ENCODE data around the gene PTPRN2. TPM values are rescaled to one million over a fixed set of nuclear protein-coding genes. Genes with fewer than 3 reads are reported as not detected.

Gene PTPRN2
- total RNA-seq, 1 experiment from 2014 or later, result 1.1 TPM

DNA sequence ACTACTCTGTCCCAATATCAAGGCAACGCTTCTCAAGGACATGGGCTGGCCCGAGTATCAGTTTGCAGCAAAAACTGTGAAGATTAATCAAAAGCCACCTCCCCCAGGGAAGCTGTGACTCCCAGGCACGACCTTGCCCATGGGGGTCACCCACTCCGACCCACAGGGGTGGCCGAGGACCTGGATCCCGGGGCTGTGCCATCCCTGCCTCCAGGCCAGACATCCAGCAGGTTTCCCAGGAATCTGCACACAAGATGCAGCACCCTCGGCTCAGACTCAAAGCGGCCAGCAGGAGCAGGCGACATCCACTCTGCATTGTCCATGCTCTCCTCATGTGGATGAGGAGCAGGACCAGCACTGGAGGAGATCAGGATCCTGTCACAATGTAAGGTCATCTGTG is 39.8 kb downstream of the PTPRN2 start:
- CTCF ChIA-PET, result no interaction called here
- no peak for DNase-seq (ENCODE audit: low read depth, low spot score)
- H3K36me3 ChIP-seq (ENCODE audit: control insufficient read depth, insufficient read depth, low read length), result no peaks in the 10 kb centered on the region
- BruUV-seq (replicated peaks), result no TSS peak
- POLR2A ChIA-PET, result no interaction called here
- no peaks in the 10 kb centered on the region for H3K4me1 ChIP-seq (ENCODE audit: control insufficient read depth, insufficient read depth, low read length)
- no peak for ATAC-seq
- H3K27me3 ChIP-seq (ENCODE audit: control insufficient read depth, insufficient read depth, low read length), result no peaks in the 10 kb centered on the region; the same call in 1 of the 2 replicates
- intact Hi-C loops (cut with micrococcal nuclease; ENCODE audit: unreplicated experiment) (no loop called here), in situ Hi-C loops (cut with HindIII; ENCODE audit: low pct_unique_long_range_greater_than_20kb, low sequenced_read_pairs) (no loop called here)
- no peaks in the 10 kb centered on the region for H3K9me3 ChIP-seq (ENCODE audit: control insufficient read depth, insufficient read depth, low read depth, low read length)
- TF ChIP-seq, protein P1, sequence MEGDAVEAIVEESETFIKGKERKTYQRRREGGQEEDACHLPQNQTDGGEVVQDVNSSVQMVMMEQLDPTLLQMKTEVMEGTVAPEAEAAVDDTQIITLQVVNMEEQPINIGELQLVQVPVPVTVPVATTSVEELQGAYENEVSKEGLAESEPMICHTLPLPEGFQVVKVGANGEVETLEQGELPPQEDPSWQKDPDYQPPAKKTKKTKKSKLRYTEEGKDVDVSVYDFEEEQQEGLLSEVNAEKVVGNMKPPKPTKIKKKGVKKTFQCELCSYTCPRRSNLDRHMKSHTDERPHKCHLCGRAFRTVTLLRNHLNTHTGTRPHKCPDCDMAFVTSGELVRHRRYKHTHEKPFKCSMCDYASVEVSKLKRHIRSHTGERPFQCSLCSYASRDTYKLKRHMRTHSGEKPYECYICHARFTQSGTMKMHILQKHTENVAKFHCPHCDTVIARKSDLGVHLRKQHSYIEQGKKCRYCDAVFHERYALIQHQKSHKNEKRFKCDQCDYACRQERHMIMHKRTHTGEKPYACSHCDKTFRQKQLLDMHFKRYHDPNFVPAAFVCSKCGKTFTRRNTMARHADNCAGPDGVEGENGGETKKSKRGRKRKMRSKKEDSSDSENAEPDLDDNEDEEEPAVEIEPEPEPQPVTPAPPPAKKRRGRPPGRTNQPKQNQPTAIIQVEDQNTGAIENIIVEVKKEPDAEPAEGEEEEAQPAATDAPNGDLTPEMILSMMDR (IDR thresholded peaks at IDR 0.05), result no peak
- TF ChIP-seq SIN3A (IDR thresholded peaks at IDR 0.05; ENCODE audit: borderline replicate concordance, insufficient read depth, low read depth, low read length) (no peak), TCF7L2 (IDR thresholded peaks at IDR 0.05; ENCODE audit: low read depth, low read length) (no peak), POLR2AphosphoS5 (IDR thresholded peaks at IDR 0.05; ENCODE audit: low read depth, low read length) (no peak)
- TF ChIP-seq, protein P2, sequence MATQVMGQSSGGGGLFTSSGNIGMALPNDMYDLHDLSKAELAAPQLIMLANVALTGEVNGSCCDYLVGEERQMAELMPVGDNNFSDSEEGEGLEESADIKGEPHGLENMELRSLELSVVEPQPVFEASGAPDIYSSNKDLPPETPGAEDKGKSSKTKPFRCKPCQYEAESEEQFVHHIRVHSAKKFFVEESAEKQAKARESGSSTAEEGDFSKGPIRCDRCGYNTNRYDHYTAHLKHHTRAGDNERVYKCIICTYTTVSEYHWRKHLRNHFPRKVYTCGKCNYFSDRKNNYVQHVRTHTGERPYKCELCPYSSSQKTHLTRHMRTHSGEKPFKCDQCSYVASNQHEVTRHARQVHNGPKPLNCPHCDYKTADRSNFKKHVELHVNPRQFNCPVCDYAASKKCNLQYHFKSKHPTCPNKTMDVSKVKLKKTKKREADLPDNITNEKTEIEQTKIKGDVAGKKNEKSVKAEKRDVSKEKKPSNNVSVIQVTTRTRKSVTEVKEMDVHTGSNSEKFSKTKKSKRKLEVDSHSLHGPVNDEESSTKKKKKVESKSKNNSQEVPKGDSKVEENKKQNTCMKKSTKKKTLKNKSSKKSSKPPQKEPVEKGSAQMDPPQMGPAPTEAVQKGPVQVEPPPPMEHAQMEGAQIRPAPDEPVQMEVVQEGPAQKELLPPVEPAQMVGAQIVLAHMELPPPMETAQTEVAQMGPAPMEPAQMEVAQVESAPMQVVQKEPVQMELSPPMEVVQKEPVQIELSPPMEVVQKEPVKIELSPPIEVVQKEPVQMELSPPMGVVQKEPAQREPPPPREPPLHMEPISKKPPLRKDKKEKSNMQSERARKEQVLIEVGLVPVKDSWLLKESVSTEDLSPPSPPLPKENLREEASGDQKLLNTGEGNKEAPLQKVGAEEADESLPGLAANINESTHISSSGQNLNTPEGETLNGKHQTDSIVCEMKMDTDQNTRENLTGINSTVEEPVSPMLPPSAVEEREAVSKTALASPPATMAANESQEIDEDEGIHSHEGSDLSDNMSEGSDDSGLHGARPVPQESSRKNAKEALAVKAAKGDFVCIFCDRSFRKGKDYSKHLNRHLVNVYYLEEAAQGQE (IDR thresholded peaks at IDR 0.05; ENCODE audit: insufficient read depth in 1 of 2, low read depth in 2 of 2, low read length in 1 of 2), result no peak
- no peak overlapping the region for H3K4me3 ChIP-seq (ENCODE audit: low read depth in 2 of 2, low read length in 2 of 2)
- H3K27ac ChIP-seq (ENCODE audit: low read length), result no peak overlapping the region

DNA sequence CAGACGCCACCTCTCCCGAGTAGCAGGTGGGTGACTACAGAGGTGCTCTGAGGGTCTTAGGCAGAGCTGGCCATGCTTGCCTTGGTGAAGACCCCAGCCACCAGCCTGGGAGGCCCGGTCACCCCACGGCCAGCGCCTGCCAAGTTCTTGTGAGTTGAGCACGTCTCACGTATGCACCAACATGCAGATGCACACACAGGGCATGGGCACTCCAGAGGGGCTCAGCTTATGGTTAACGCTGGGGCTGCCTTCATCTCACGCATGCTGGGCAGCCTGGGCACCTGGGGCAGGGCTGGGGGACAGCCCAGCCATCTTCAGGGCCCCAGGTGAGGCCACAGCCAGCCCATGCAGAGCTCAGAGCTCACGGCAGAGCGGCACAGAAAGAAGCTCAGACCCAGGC is 41.0 kb downstream of the PTPRN2 start:
- H3K27ac ChIP-seq (ENCODE audit: low read length), result no peak overlapping the region
- no peak for ATAC-seq
- no peak for DNase-seq (ENCODE audit: low read depth, low spot score)
- no peaks in the 10 kb centered on the region for H3K36me3 ChIP-seq (ENCODE audit: control insufficient read depth, insufficient read depth, low read length)
- TF ChIP-seq SIN3A (IDR thresholded peaks at IDR 0.05; ENCODE audit: borderline replicate concordance, insufficient read depth, low read depth, low read length) (no peak), TCF7L2 (IDR thresholded peaks at IDR 0.05; ENCODE audit: low read depth, low read length) (no peak), POLR2AphosphoS5 (IDR thresholded peaks at IDR 0.05; ENCODE audit: low read depth, low read length) (no peak)
- TF ChIP-seq, protein P2 (IDR thresholded peaks at IDR 0.05; ENCODE audit: insufficient read depth in 1 of 2, low read depth in 2 of 2, low read length in 1 of 2), result no peak
- TF ChIP-seq, protein P1 (IDR thresholded peaks at IDR 0.05), result no peak
- H3K27me3 ChIP-seq (ENCODE audit: control insufficient read depth, insufficient read depth, low read length), result no peaks in the 10 kb centered on the region; the same call in 1 of the 2 replicates
- no TSS peak for BruUV-seq (replicated peaks)
- POLR2A ChIA-PET, result no interaction called here
- intact Hi-C loops (cut with micrococcal nuclease; ENCODE audit: unreplicated experiment) (no loop called here), in situ Hi-C loops (cut with HindIII; ENCODE audit: low pct_unique_long_range_greater_than_20kb, low sequenced_read_pairs) (no loop called here)
- no peaks in the 10 kb centered on the region for H3K4me1 ChIP-seq (ENCODE audit: control insufficient read depth, insufficient read depth, low read length)
- no peak overlapping the region for H3K4me3 ChIP-seq (ENCODE audit: low read depth in 2 of 2, low read length in 2 of 2)
- CTCF ChIA-PET, result no interaction called here
- no peaks in the 10 kb centered on the region for H3K9me3 ChIP-seq (ENCODE audit: control insufficient read depth, insufficient read depth, low read depth, low read length)
